KBM-7 (cell line): Measurements from ENCODE around the gene NDUFB10.

ENCODE experiments used
- DNase-seq: peaks from one replicate; pipeline ENCODE4 v3.0.0-alpha.2; 2015
- in situ Hi-C: fragments of 300-500 bp; cut with MboI; formaldehyde crosslinking; loops from 2 replicates; pipeline ENCODE4 v1.14.3; 2020; ENCODE audit warnings: low sequenced_read_pairs, low pct_unique_long_range_greater_than_20kb, mixed read lengths

The NDUFB10 gene

DNA sequence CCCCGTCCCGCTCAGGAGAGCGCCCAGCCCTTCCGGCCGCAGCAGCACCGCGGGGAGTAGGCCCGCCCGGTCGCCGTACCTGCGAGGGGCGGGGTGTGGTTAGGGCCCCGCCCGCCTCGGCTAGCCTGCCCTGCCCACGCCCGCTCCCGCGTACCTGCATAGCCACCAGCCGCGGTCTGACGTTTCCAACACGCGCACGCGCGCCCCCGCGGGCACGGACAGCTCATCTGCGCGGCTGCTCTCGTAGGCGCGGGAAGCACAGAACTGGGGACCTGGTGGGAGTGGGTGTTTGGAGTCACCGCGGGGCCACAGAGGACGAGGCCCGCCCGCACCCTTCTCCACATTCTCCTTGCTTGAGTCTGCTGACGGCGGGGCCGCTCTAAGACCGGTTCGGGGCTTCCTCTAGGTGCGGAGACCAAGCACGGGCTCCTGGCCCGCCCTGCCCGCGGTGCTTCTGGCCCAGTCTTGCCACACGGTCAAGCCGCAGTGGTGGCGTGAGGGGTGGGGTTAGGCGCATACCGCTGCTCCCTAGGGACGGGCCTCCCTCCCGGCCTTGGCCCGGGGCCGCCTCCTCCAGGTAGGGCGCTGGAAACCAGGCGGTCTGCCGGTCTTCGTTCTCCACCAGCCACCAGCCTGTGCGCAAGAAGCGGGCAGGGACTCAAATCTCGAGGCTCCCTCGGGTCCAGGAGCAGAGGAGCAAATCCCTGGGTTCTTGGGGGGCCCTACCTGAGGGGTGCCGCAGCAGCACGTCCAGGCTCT lies 20.1 kb downstream of the NDUFB10 start:
- in situ Hi-C loops = no loop called here
- DNase-seq = no peak

DNA sequence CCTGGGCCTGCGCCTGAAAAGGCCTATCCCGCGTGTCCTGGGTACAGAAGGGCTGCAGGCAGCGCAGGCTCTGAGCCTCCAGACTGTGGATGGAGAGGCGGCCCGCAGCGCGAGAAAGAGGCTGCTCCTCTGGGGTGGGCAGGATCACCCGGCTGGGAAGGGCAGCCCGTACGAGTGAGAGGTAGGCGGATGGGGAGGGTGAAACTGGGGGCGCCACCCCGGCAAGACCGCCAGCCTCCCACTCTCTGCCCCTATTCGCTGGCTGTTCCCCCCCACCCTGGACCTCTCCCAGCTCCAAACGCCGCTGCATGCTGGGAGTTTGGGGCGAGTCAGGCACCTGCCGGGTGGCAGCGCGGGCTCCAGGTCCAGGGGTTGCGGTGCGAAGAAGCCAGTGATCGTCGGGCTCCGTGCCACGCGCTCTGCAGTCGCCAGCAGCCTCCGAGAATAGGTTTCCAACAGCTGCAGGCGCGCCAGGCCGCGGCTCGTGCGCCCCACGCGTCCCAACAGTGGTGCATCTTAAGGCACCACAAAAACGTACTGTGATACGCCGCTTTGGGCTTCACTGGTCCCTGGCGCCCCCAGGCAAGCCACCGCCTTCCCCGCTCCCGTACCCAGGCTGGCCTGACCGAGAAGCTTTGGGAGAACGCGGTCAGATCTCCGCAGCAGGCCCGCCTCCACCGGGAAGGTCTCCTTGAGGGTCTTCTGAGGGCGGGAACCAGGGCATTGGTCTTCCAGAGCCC lies 20.9 kb downstream of the NDUFB10 start:
- in situ Hi-C loops = no loop called here
- DNase-seq = no peak

DNA sequence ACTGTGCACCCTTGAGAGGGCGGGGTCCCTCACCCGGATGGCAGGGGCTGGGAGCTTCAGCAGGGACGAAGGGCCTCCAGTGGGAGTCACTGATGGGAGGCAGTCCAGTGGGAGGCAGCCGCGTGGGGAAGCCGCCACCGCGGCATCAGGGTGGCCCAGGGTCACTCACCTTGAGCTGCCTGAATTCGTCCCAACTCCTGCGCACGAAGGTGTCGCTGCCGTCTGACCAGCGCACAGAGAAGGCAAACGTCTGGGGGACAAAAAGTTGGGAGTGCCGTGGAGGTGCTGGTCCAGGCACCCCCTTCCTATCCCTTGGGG lies 21.4 kb downstream of the NDUFB10 start:
- in situ Hi-C loops = no loop called here
- no peak for DNase-seq

GRCh38 chr16:1981398-1981836 lies 22.1 kb downstream of the NDUFB10 start, which contains the start of gene NOXO1:
Gene NOXO1, minus strand, starts transcription at chr16:1981469. Its CDS starts 290 bp downstream, at chr16:1981179.
- DNase-seq = no peak
- in situ Hi-C loops = no loop called here

DNA sequence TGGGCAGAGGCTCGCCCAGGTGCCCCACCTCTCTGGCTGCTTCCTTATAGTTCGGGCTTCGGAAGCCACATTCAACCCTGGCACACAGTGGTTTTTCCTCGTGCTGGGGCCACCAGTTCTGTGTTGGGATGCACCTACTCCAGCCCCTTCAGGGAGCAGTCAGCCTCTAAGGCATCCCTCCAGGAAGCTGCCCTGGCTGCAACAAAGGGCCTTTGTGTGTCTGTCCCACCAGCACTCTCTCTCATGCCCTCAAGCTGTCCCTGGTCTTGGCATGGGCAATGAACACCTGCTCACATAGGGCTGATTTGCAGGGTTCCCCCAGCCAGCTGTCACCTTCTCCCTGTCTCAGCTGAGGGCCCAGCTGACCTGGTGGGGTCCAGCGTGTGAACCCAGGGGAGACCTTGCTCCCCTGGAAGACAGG lies 22.7 kb downstream of the NDUFB10 start:
- in situ Hi-C loops = no loop called here
- no peak for DNase-seq

- no peak for DNase-seq
- in situ Hi-C loops = no loop called here
Measured at GRCh38 chr16:1982991-1983543, 23.7 kb downstream of the NDUFB10 start.

GRCh38 chr16:1983544-1984346 lies 24.4 kb downstream of the NDUFB10 start, which contains the start of gene GFER:
Gene GFER, plus strand, starts transcription at chr16:1984193. Its CDS starts 26 bp downstream, at chr16:1984219.
- peak; percentile 88 for DNase-seq
- in situ Hi-C loops = no loop called here

DNA sequence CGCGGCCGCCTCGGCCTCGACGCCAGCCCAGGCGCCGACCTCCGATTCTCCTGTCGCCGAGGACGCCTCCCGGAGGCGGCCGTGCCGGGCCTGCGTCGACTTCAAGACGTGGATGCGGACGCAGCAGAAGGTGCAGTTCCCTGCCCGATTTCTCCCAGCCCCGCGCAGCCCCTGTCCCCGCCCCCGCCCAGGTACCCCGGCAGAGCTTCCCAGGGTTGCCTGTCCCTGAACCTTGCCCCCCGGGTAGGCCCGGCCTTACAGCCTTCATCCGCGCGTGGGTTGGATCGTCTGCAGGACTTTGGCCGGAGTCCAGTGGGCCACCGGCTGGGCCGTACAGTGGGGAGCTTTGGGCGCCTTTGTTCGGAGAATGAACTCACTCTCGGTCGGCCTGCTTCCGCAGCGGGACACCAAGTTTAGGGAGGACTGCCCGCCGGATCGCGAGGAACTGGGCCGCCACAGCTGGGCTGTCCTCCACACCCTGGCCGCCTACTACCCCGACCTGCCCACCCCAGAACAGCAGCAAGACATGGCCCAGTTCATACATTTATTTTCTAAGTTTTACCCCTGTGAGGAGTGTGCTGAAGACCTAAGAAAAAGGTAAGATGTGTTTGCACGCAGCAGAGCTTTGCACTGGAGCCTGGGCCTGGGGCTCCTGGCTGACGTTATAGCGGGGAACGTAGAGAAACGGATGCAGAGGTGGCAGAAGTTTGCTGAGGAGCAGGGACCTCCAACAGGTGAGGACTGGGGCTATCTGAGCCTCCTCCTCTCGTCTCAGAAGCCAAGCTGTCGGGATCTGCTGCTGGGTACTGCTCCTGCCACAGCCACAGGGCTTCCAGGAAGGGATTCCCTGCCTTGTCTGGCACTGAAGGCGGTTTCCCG lies 25.2 kb downstream of the NDUFB10 start:
- in situ Hi-C loops = no loop called here
- DNase-seq = no peak

- no peak for DNase-seq
- in situ Hi-C loops = no loop called here
Measured at GRCh38 chr16:1985466-1986150, 26.3 kb downstream of the NDUFB10 start.

GRCh38 chr16:1987198-1987597 lies 27.9 kb downstream of the NDUFB10 start:
- no peak for DNase-seq
- in situ Hi-C loops = no loop called here

DNA sequence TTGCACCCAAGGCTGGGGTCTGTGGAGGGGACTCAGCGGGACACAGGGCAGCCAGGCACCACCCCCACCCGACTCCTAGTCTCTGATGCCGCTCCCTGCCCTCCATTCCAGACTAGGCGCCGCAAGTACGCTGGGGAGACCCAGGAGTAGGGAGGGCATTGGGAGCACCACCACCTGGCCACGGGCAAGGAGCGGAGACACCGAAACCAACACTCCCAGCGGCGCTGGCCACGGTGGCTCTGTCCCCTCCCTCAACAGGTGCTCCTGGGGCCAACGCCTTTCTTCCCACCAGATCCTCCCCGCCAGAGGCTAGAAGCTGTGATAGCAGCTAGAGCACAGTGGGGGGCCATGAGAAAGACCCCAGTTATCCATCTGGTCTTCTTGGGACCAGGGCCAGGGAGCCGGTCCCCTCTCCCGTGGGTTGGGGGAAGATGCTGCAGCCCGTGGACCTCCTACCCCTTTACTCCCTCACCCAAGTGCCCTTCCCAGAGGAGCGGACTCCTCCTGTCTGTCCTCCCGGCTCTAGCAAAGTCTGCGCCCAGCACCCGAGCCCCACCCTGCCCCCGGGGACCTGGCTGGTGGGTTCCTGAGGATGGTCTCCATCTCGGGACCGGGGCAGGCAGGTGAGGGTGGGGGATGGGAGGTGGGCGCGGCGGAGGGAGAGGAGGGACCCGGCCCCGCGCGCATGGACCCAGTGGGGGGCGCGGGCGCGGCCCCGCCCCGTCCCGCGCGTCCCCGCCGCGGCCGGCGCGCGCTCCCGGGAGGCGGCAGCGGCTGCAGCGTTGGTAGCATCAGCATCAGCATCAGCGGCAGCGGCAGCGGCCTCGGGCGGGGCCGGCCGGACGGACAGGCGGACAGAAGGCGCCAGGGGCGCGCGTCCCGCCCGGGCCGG lies 30.1 kb downstream of the NDUFB10 start, which contains the start of gene SYNGR3:
Gene SYNGR3, plus strand, starts transcription at position 762 of the 892 bp plus-strand sequence. CDS start 133 bp downstream, outside the sequence.
- in situ Hi-C loops = no loop called here
- no peak for DNase-seq

DNA sequence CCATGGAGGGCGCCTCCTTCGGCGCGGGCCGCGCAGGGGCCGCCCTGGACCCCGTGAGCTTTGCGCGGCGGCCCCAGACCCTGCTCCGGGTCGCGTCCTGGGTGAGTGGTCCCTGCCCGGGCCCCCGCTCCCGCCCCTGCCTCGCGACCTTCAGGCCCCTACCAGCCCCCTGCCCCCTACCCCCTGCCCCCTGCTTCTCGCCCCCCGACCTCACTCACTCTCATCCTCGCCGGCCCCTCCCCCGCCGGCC lies 30.7 kb downstream of the NDUFB10 start:
- DNase-seq = no peak
- in situ Hi-C loops = no loop called here

DNA sequence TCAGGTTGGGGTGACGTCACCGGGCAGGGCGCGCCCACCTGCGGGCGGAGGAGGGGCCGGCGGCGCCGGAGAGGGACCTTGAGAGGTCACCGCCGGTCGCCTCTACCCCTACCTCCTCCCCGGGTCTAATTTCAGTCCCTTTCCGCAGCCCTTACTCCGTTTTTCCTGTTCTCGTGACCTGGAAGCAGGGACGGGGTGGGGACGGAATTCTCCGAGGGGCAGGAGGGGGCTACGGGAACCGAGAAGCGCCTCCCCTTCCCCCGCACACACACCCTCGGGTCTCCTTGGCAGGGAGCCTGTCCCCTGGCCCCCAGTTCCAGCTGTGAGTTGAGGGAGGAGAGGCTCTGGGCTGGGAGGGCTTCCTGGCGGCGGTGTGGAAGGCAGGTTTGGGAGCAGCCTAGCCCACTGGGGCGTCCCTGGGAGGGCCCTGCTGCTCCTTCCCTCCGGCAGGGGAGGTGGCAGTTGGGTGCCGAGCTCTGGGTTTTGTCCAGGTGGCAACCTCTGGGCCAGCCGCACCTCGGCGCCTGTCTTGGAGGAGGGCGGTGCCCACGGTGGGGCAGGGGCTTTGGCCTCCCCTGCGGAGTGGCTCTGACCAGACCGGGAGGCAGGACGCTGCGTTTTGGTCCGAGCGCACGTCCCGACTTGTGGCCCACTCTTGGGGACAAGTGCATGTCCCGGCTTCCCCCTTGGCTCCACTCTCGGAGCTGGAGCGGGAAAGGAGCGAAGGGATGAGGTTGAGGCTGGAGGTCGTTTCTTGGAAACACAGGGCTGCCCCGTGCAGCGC lies 31.2 kb downstream of the NDUFB10 start:
- no peak for DNase-seq
- in situ Hi-C loops = no loop called here

DNA sequence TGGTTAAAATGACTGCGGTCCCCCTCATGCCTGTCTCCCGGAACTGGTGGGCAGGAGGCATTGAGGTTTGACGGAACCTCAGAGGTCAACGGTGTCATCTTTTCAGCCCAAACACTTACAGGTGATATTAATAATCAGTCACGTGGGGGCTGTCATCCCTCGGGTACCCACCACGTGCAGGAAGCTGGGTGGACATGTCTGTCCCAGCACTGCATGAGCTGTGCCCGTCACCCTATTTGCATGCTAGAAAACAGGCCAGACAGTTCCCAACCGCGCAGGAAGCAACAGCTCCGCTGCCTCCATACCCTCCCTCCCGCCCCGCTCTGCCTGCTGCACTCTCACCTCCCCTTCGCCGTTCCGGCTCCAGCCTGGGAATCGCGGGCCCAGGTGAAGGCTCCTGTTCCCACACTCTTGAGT lies 31.8 kb downstream of the NDUFB10 start:
- DNase-seq = no peak
- in situ Hi-C loops = no loop called here

DNA sequence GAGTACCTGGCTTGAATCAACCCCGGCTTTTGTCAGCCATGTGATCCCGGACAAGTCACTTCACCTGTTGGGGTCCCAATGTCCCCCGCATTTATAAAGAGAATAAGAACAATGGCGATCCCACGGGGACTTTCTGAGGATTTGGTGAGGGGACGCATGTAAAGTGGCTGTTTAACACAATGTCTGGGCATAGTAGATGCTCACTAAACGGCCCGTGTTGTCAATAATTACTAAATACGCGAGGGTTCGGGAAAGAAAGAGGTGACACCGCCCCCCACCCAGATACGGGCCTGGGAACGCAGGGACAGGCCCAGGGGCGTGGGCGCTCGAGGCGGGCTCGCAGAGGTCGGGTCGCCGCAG lies 32.2 kb downstream of the NDUFB10 start:
- in situ Hi-C loops = no loop called here
- DNase-seq = no peak

- DNase-seq = no peak
- in situ Hi-C loops = no loop called here
Measured at GRCh38 chr16:1991948-1992703, 32.8 kb downstream of the NDUFB10 start.
